ENCODE data around the gene ARSA. TPM values are rescaled to one million over a fixed set of nuclear protein-coding genes. Genes with fewer than 3 reads are reported as not detected.

ARSA gene
- total RNA-seq, 1 donor from 2014 or later: 39.8 TPM

DNA sequence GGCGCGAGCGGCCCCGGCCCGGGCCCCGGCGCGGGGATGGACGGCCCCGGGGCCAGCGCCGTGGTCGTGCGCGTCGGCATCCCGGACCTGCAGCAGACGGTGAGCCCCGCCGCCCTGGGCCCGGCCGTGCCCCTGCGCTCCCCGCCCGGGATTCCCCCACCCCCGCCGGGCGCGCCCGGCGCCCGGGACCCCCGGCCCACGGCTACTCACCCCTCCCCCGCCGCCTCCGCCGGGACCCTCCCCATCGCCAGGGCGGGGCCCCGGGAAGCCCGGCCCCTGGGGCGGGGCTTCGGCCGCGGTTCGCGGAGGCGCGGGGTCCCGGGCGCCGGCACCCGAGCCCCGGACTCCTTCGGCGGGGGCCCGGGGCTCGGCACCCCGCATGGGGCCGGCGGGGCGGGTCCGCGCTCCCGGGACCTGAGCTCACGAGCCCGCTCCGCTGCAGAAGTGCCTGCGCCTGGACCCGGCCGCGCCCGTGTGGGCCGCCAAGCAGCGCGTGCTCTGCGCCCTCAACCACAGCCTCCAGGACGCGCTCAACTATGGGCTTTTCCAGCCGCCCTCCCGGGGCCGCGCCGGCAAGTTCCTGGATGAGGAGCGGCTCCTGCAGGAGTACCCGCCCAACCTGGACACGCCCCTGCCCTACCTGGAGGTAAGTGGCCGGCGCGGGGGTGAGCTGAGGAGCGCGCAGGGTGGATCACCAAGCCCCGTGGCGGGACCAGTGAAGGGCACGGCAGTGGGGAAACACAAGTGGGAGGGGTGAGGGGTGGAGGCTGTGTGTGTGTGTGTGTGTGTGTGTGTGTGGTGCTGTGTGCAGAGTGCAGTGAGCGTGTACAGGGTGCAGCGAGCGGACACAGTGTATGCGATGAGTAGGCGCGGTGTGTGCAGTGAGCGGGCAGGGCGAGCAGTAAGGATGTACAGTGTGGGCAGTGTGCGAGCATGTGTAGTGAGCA lies 46.9 kb upstream of the ARSA start:
- Mint-ChIP-seq H3K27ac (ENCODE audit: unreplicated experiment) (no peak overlapping the region), H3K36me3 (ENCODE audit: low read depth) (no peaks in the 10 kb centered on the region), H3K27me3 (ENCODE audit: low read depth) (peaks cover 7% of the 10 kb centered on the region), H3K9me3 (ENCODE audit: low read depth) (no peaks in the 10 kb centered on the region), H3K4me1 (ENCODE audit: low read depth) (peaks cover 9% of the 10 kb centered on the region), H3K4me3 (ENCODE audit: unreplicated experiment) (peak overlapping the region; percentile 68)
- TF ChIP-seq, protein P1, sequence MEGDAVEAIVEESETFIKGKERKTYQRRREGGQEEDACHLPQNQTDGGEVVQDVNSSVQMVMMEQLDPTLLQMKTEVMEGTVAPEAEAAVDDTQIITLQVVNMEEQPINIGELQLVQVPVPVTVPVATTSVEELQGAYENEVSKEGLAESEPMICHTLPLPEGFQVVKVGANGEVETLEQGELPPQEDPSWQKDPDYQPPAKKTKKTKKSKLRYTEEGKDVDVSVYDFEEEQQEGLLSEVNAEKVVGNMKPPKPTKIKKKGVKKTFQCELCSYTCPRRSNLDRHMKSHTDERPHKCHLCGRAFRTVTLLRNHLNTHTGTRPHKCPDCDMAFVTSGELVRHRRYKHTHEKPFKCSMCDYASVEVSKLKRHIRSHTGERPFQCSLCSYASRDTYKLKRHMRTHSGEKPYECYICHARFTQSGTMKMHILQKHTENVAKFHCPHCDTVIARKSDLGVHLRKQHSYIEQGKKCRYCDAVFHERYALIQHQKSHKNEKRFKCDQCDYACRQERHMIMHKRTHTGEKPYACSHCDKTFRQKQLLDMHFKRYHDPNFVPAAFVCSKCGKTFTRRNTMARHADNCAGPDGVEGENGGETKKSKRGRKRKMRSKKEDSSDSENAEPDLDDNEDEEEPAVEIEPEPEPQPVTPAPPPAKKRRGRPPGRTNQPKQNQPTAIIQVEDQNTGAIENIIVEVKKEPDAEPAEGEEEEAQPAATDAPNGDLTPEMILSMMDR (IDR thresholded peaks at IDR 0.05): no peak
- peak; percentile 89 for DNase-seq (ENCODE audit: low spot score)

DNA sequence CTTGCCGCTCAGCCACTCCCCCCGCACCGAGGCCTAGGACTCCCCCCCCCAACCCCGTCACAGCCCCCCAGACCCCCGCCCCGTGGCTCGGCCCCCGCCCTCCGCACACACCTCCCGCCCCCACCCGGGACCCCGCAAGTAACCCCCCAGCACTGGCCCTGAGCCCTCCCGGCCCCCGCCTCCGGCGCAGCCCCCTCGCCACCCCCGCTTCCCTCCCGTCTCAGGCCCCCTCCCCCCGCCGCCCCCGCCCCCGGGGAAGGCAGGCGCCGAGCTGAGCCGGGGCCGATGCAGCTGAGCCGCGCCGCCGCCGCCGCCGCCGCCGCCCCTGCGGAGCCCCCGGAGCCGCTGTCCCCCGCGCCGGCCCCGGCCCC lies 46.2 kb upstream of the ARSA start:
- Mint-ChIP-seq H3K4me3 (ENCODE audit: unreplicated experiment) (no peak overlapping the region), H3K27ac (ENCODE audit: unreplicated experiment) (no peak overlapping the region), H3K9me3 (ENCODE audit: low read depth) (no peaks in the 10 kb centered on the region), H3K4me1 (ENCODE audit: low read depth) (peaks cover 9% of the 10 kb centered on the region), H3K27me3 (ENCODE audit: low read depth) (peaks cover 9% of the 10 kb centered on the region), H3K36me3 (ENCODE audit: low read depth) (no peaks in the 10 kb centered on the region)
- DNase-seq (ENCODE audit: low spot score): peak; percentile 56
- TF ChIP-seq, protein P1 (IDR thresholded peaks at IDR 0.05): no peak

DNA sequence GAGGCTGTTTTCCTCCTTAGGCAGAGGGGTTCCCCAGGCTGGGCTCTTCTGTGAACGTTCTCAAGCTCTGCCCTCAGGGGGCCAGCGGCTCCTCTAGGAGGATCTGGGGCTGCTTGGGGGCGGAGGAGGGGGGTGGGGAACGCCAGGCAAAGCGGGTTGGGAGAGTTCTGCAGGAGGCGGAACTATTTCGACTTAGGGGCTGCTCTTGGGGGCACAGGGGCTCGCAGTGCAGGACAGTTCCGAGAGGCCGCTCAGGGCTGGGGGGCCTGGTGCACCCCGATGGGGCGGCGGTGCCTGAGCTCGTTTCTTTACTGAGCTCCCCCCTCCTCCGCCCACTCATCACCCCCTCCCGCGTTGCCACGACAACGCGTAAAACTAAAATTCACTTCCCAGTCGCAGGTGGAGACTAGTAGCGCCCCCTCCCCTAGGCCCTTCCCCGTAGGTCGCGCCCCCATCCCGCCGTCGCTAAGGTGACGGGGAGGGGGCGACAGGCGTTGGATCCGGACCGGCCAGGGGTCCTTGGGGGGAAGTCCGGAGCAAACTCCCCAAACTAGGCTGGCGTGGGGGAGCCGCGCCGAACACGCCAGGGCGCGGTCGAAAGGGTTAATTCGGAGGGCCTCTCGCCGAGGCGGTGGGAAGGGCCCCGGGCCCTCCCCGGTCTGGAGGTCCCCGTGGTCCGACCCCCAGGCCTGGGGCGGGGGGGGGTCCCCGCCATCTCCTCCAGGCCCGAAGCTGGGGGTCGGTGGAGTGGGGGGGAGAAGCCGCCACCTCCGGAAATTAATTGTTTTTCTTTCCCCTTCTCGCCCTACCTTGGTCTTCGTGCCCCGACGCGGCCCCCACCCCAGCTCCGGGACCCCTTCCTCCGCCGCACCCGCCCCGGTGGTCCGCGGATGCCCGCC lies 45.5 kb upstream of the ARSA start:
- TF ChIP-seq, protein P1 (IDR thresholded peaks at IDR 0.05): no peak
- no peaks in the 10 kb centered on the region for H3K36me3 Mint-ChIP-seq (ENCODE audit: low read depth)
- H3K9me3 Mint-ChIP-seq (ENCODE audit: low read depth): no peaks in the 10 kb centered on the region
- peaks cover 9% of the 10 kb centered on the region for H3K27me3 Mint-ChIP-seq (ENCODE audit: low read depth)
- peak; percentile 71 for DNase-seq (ENCODE audit: low spot score)
- no peak overlapping the region for H3K4me3 Mint-ChIP-seq (ENCODE audit: unreplicated experiment)
- H3K27ac Mint-ChIP-seq (ENCODE audit: unreplicated experiment): no peak overlapping the region
- H3K4me1 Mint-ChIP-seq (ENCODE audit: low read depth): peaks cover 9% of the 10 kb centered on the region

DNA sequence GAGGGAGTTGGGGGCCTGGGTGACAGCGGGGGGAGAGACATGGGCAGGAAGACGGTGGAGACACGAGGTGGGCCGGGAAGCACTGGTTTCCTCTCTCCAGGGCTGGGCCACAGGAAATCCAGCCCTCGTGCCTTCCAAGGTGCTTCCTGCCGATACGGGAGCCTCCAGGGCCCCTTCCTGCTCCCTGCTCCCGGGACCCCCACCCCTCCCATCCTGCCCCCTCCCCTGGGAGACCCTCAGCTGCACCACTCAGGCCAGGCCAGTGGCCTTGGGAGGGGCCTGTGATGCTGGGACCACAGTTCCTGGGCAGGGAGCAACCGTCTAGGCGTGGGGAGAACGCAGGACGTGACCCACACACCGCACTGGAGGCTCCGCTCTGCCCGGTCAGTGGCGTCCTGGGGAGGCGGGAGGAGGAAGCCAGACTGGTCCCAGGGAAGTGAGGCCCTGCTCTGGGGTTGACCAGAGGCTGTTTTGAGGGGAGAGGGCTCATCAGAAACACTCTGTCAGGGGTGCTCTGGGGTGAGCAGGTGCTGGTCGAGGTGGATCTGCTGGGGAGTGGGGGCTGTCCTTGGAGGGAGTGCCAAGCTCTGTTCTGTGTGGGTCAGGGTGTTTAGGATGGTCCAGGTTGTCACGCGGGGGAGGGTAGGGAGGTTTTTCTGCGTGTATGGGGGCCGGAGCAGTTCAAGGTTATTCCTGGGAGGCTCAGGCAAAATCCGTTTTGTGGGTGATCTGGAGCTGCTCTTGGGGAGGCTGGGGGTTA lies 44.7 kb upstream of the ARSA start, which contains the start of gene SHANK3:
SHANK3 (plus strand) TSS at position 353 of the 760 bp plus-strand sequence.
- no peaks in the 10 kb centered on the region for H3K36me3 Mint-ChIP-seq (ENCODE audit: low read depth)
- H3K27me3 Mint-ChIP-seq (ENCODE audit: low read depth): peaks cover 10% of the 10 kb centered on the region
- peak within 1 kb of the TSS; percentile 60 for H3K4me3 Mint-ChIP-seq (ENCODE audit: unreplicated experiment)
- TF ChIP-seq, protein P1 (IDR thresholded peaks at IDR 0.05): no peak
- DNase-seq (ENCODE audit: low spot score): peak; percentile 68
- H3K9me3 Mint-ChIP-seq (ENCODE audit: low read depth): no peaks in the 10 kb centered on the region
- H3K4me1 Mint-ChIP-seq (ENCODE audit: low read depth): peaks cover 9% of the 10 kb centered on the region
- no peak within 1 kb of the TSS for H3K27ac Mint-ChIP-seq (ENCODE audit: unreplicated experiment)
